ENCODE measurements around the gene CDH23. TPM values are rescaled to one million over a fixed set of nuclear protein-coding genes. Genes with fewer than 3 reads are reported as not detected.

CDH23 gene
- polyA plus RNA-seq, 1 donor from 2014 or later: 6.6 TPM

DNA sequence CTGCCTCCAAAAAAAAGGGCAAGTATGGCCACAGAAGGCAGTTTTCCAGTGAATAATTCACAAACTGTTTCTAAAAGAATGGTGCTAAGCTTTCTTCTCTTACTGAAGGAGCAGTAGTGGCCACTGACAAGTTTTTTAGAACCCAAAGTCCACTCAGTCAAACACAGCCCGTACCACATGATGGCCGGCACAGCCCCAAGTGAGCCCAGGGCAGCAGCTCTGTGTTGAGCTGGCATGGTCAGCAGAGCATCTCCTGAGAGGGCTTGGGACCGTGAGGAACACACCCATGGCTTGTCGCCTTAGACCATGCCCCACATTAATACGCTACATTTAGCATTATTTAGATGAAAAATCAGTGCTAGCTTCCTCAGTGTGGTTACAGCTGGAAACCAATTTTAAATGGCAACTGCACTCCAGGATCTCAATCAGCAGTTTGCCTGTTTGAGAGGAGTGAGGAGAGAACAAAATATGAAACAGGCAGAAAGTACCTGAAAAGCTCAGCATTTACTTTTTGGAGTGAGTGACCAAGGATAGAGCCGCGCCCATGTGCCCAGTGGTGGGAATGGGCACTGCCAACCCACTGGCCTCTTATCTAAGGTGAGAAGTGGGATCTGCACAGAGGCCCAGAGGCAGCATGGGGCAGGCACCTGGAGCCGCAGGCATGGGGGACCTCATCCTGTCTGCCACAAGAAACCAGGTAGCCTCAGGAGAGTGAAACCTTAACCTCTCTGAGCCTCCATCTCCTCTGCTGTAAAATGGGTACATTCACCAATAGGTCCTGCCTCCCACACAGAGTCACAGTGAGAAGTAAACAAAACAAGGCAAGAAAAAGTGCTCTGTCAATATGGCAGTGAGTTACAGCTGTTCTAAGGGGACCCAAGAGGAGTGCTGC, 437.0 kb downstream of the CDH23 start:
- Histone ChIP-seq H3K4me2 (ENCODE audit: low read length) (no peak overlapping the region), H3K9ac (ENCODE audit: low read length) (no peak overlapping the region), H3K9me3 (ENCODE audit: low read length) (no peaks in the 10 kb centered on the region), H3K9me2 (ENCODE audit: insufficient read depth, low read length) (no peaks in the 10 kb centered on the region), H3K79me2 (replicated peaks; ENCODE audit: insufficient read depth, low read length) (peaks cover 78% of the 10 kb centered on the region), H3K36me3 (ENCODE audit: insufficient read depth, low read length) (peaks cover 6% of the 10 kb centered on the region), H3K27ac (ENCODE audit: low read length) (no peak overlapping the region), H4K20me1 (ENCODE audit: insufficient read depth) (no peaks in the 10 kb centered on the region), H2AFZ (ENCODE audit: low read depth, low read length) (no peak overlapping the region), H3K4me3 (ENCODE audit: low read length) (no peak overlapping the region), H3K27me3 (ENCODE audit: insufficient read depth, low read depth, low read length) (no peaks in the 10 kb centered on the region), H3F3A (ENCODE audit: insufficient read depth, low read length, poor library complexity, severe bottlenecking) (peaks cover 5% of the 10 kb centered on the region)
- TF ChIP-seq RAD21 (conservative IDR thresholded peaks at IDR 0.05) (no peak), EZH2 (IDR thresholded peaks at IDR 0.05; ENCODE audit: borderline replicate concordance, insufficient read depth, low read length, poor library complexity, severe bottlenecking) (no peak), MXI1 (conservative IDR thresholded peaks at IDR 0.05; ENCODE audit: poor library complexity, severe bottlenecking) (no peak), EP300 (conservative IDR thresholded peaks at IDR 0.05; ENCODE audit: poor library complexity, severe bottlenecking) (no peak), TAF1 (IDR thresholded peaks at IDR 0.05; ENCODE audit: low read depth) (no peak), SMC3 (conservative IDR thresholded peaks at IDR 0.05; ENCODE audit: poor library complexity) (no peak), POLR2AphosphoS5 (IDR thresholded peaks at IDR 0.05) (no peak)
- TF ChIP-seq, protein P1, sequence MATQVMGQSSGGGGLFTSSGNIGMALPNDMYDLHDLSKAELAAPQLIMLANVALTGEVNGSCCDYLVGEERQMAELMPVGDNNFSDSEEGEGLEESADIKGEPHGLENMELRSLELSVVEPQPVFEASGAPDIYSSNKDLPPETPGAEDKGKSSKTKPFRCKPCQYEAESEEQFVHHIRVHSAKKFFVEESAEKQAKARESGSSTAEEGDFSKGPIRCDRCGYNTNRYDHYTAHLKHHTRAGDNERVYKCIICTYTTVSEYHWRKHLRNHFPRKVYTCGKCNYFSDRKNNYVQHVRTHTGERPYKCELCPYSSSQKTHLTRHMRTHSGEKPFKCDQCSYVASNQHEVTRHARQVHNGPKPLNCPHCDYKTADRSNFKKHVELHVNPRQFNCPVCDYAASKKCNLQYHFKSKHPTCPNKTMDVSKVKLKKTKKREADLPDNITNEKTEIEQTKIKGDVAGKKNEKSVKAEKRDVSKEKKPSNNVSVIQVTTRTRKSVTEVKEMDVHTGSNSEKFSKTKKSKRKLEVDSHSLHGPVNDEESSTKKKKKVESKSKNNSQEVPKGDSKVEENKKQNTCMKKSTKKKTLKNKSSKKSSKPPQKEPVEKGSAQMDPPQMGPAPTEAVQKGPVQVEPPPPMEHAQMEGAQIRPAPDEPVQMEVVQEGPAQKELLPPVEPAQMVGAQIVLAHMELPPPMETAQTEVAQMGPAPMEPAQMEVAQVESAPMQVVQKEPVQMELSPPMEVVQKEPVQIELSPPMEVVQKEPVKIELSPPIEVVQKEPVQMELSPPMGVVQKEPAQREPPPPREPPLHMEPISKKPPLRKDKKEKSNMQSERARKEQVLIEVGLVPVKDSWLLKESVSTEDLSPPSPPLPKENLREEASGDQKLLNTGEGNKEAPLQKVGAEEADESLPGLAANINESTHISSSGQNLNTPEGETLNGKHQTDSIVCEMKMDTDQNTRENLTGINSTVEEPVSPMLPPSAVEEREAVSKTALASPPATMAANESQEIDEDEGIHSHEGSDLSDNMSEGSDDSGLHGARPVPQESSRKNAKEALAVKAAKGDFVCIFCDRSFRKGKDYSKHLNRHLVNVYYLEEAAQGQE (IDR thresholded peaks at IDR 0.05; ENCODE audit: borderline replicate concordance): no peak
- TF ChIP-seq, protein P2, sequence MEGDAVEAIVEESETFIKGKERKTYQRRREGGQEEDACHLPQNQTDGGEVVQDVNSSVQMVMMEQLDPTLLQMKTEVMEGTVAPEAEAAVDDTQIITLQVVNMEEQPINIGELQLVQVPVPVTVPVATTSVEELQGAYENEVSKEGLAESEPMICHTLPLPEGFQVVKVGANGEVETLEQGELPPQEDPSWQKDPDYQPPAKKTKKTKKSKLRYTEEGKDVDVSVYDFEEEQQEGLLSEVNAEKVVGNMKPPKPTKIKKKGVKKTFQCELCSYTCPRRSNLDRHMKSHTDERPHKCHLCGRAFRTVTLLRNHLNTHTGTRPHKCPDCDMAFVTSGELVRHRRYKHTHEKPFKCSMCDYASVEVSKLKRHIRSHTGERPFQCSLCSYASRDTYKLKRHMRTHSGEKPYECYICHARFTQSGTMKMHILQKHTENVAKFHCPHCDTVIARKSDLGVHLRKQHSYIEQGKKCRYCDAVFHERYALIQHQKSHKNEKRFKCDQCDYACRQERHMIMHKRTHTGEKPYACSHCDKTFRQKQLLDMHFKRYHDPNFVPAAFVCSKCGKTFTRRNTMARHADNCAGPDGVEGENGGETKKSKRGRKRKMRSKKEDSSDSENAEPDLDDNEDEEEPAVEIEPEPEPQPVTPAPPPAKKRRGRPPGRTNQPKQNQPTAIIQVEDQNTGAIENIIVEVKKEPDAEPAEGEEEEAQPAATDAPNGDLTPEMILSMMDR (IDR thresholded peaks at IDR 0.05; ENCODE audit: poor library complexity, severe bottlenecking): no peak

DNA sequence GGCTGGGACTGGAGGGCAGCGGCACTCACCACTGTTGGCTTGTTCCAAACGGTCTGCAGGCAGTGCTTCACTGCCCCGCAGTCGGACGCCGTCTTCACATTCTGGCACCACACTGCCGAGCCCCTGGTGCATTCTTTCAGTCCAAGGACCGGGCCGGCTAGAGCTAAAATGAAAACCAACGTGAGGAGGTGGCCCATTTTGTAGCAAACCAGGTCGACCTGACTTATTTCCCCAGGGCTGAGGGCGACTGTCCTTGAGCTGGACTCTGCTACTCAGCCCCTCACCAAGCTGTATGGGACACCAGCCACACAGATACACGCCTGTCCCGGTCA, 437.6 kb downstream of the CDH23 start:
- Histone ChIP-seq H3K4me3 (ENCODE audit: low read length) (no peak overlapping the region), H3K9me2 (ENCODE audit: insufficient read depth, low read length) (no peaks in the 10 kb centered on the region), H4K20me1 (ENCODE audit: insufficient read depth) (no peaks in the 10 kb centered on the region), H3K27me3 (ENCODE audit: insufficient read depth, low read depth, low read length) (no peaks in the 10 kb centered on the region), H3K36me3 (ENCODE audit: insufficient read depth, low read length) (peaks cover 6% of the 10 kb centered on the region), H3F3A (ENCODE audit: insufficient read depth, low read length, poor library complexity, severe bottlenecking) (peaks cover 8% of the 10 kb centered on the region), H3K4me2 (ENCODE audit: low read length) (no peak overlapping the region), H2AFZ (ENCODE audit: low read depth, low read length) (no peak overlapping the region), H3K9ac (ENCODE audit: low read length) (no peak overlapping the region), H3K9me3 (ENCODE audit: low read length) (no peaks in the 10 kb centered on the region), H3K79me2 (replicated peaks; ENCODE audit: insufficient read depth, low read length) (peaks cover 83% of the 10 kb centered on the region), H3K27ac (ENCODE audit: low read length) (no peak overlapping the region)
- TF ChIP-seq, protein P1 (IDR thresholded peaks at IDR 0.05; ENCODE audit: borderline replicate concordance): no peak
- TF ChIP-seq POLR2AphosphoS5 (IDR thresholded peaks at IDR 0.05) (no peak), EZH2 (IDR thresholded peaks at IDR 0.05; ENCODE audit: borderline replicate concordance, insufficient read depth, low read length, poor library complexity, severe bottlenecking) (no peak), RAD21 (conservative IDR thresholded peaks at IDR 0.05) (no peak), MXI1 (conservative IDR thresholded peaks at IDR 0.05; ENCODE audit: poor library complexity, severe bottlenecking) (no peak), EP300 (conservative IDR thresholded peaks at IDR 0.05; ENCODE audit: poor library complexity, severe bottlenecking) (no peak)

Data from neural cell (in vitro differentiated cells).